Measurements from ENCODE around the gene EPS15.
"Not testable (repeated sequence)": the region's sequence is repeated elsewhere in the genome, so short reads cannot be mapped to it uniquely, and the experiment has no call there.

EPS15 gene

DNA sequence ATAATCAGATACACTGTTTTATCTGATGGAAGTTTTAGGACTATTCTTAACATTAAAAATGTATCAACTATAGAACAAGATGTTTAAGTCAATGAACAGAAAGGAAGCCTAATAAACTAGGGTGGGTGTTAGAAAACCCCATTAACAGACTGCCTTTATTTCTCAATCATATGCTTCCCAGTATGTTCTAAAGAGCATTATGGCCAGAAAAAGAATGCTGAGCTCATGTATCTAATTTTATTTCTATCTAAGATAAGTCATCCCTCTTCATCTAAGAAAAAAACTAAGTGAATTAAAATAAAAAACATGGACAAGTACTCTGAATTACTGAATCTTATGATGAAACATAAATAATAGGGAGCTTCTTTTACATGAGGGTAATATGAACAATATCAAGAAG lies 102.2 kb downstream of the EPS15 start:
- FAIRE-seq = no peak
- DNase-seq (ENCODE audit: insufficient read length, low spot score) = no peak

DNA sequence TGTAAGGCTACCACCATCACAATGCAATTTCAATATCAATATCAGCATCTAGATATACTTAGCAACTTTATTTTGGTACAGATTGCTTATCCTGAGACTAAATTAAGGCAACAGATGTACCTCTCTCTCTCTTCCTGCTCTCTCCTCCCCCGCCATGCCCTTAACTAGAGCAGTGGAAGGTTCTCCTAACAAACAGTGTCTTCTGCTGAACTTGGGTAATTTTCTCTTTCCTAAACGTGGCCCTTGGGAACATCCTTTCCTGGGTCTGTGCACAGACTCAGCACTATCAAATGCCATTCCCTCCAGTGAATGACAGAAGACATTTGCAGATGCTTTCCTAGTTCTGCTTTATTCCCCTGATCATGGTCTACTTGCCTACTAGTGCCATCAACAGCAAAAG lies 103.1 kb downstream of the EPS15 start:
- DNase-seq (ENCODE audit: insufficient read length, low spot score) (no peak), FAIRE-seq (no peak)
- TF ChIP-seq, protein P1, sequence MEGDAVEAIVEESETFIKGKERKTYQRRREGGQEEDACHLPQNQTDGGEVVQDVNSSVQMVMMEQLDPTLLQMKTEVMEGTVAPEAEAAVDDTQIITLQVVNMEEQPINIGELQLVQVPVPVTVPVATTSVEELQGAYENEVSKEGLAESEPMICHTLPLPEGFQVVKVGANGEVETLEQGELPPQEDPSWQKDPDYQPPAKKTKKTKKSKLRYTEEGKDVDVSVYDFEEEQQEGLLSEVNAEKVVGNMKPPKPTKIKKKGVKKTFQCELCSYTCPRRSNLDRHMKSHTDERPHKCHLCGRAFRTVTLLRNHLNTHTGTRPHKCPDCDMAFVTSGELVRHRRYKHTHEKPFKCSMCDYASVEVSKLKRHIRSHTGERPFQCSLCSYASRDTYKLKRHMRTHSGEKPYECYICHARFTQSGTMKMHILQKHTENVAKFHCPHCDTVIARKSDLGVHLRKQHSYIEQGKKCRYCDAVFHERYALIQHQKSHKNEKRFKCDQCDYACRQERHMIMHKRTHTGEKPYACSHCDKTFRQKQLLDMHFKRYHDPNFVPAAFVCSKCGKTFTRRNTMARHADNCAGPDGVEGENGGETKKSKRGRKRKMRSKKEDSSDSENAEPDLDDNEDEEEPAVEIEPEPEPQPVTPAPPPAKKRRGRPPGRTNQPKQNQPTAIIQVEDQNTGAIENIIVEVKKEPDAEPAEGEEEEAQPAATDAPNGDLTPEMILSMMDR (IDR thresholded peaks at IDR 0.05; ENCODE audit: insufficient read depth, missing control alignments) = no peak

More for the DNA sequence above, 102.2 kb downstream of the EPS15 start:
- TF ChIP-seq, protein P1 (IDR thresholded peaks at IDR 0.05; ENCODE audit: insufficient read depth, missing control alignments) = no peak

DNA sequence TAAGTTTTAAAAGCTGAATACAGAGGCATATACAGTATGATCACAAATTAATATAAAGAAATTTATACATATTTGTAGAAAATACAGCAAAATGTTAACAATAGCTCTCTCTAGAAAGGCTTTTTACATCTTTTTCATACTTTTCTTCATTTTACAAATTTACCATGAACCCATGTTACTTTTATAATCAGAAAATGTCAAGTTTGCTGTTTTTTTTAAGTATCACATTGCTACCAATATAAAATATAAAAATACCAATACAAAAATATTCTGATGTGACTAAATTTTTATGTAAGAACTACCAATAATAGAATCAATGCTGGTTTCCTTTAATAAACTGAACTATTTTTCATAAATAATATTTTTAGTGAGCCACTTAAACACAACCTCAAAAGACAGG lies 104.3 kb downstream of the EPS15 start:
- no peak for FAIRE-seq
- TF ChIP-seq, protein P1 (IDR thresholded peaks at IDR 0.05; ENCODE audit: insufficient read depth, missing control alignments) = no peak

DNA sequence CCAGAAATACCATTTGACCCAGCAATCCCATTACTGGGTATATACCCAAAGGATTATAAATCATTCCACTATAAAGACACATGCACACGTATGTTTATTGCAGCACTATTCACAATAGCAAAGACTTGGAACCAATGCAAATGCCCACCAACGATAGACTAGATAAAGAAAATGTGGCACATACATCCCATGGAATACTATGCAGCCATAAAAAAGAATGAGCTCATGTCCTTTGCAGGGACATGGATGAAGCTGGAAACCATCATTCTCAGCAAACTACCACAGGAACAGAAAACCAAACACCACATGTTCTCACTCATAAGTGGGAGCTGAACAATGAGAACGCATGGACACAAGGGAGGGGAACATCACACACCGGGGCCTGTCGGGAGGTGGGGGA lies 107.2 kb downstream of the EPS15 start:
- not testable (repeated sequence) for FAIRE-seq; DNase-seq (ENCODE audit: insufficient read length, low spot score)

More for the DNA sequence above, 104.3 kb downstream of the EPS15 start:
- no peak for DNase-seq (ENCODE audit: insufficient read length, low spot score)

DNA sequence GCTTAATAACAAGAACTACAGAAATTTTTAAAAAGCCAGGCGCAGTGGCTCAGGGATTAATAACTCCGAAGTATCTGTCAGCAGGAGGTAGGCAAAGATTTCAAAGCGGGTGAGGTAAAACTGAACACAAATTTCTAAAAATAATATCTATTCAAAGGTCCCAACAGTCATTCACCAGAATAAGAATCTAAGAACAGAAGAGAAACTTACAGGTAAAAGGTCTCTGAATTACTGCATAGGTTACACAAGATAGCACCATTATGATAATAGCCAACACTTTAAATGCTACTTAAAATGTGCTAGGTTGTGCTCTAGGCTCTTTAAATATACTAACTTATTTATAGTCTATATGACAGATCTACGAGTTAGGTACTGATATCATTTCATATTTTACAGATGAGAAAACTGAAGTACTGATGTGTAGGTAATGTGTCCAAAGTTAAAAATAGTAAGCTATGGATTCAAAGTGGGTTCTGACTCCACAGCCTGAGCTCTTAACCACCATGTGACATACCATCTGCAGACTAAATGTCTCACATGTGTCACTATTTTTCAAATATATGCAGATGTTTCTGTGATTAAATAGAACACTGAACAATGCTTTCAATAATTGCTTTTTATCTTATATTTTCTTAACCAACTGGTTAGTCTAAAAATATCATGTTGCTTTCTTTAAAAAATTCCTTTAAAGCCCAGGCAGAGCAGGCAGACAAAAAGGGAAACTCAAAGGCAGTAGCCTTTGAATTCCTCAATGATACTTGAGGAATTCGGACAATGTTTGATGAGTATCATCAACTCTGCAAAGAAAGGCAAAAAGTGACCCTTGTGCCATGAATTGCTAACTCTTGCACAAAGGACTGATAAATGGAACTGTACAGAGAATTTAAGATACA lies 108.3 kb downstream of the EPS15 start:
- TF ChIP-seq, protein P1 (IDR thresholded peaks at IDR 0.05; ENCODE audit: insufficient read depth, missing control alignments) = no peak
- no peak for DNase-seq (ENCODE audit: insufficient read length, low spot score)
- FAIRE-seq = no peak

DNA sequence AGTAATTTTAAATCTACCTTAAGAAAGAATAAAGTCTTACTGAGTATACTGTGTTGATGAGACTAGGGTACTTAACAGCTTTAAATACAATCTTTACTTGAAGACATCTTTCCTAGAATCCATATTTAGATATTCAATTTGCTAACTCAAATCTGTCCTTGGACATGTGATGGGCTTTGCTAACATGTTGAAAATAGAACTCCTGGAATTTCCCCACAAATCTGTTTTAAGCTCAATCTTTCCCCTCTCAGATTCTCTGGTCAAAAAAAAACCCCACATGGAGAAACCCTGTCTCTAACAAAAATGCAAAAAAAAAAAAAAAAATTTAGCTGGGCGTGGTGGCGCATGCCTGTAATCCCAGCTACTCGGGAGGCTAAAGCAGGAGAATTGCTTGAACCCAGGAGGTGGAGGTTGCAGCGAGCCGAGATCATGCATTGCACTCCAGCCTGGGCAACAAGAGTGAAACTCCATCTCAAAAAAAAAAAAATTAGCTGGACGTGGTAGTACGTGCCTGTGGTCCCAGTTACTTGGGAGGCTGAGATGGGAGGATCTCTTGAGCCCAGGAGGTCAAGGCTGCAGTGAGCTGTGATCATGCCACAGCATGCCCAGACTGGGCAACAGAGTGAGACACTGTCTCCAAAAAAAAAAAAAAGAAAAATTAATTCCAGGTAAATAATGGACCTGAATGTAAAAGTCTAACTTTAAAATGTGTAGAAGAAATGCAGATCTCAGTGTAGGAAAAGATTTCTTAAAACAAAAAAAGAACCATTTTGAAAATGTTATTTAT lies 109.1 kb downstream of the EPS15 start:
- FAIRE-seq; DNase-seq (ENCODE audit: insufficient read length, low spot score): not testable (repeated sequence)

DNA sequence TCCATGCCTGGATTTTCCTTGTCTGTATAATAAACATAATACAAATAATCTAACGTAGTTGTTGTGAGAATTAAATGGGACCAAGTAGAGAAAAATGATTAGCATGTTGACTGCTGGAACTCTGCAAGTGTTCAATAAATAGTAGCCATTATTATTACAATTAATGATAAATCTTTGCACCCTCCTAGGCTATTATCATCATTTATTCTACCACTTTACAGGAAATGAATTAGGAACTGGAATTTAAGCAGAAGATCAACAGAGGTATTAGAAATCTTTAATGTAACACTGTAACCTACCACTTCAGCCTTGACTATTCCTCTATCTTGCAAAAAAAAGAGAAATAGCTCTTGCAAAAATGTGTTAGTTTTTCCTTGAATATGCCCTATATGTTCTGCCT lies 126.8 kb downstream of the EPS15 start:
- no peak for FAIRE-seq
- DNase-seq (ENCODE audit: insufficient read length, low spot score) = no peak
- TF ChIP-seq, protein P1 (IDR thresholded peaks at IDR 0.05; ENCODE audit: insufficient read depth, missing control alignments) = no peak

DNA sequence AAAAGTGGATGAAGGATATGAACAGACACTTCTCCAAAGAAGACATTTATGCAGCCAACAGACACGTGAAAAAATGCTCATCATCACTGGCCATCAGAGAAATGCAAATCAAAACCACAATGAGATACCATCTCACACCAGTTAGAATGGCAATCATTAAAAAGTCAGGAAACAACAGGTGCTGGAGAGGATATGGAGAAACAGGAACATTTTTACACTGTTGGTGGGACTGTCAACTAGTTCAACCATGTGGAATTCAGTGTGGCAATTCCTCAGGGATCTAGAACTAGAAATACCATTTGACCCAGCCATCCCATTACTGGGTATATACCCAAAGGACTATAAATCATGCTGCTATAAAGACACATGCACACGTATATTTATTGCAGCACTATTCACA lies 128.4 kb downstream of the EPS15 start:
- not testable (repeated sequence) for DNase-seq (ENCODE audit: insufficient read length, low spot score); FAIRE-seq

DNA sequence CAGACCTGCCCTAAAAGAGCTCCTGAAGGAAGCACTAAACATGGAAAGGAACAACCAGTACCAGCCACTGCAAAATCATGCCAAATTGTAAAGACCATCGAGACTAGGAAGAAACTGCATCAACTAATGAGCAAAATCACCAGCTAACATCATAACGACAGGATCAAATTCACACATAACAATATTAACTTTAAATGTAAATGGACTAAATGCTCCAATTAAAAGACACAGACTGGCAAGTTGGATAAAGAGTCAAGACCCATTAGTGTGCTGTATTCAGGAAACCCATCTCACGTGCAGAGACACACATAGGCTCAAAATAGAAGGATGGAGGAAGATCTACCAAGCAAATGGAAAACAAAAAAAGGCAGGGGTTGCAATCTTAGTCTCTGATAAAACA lies 131.8 kb downstream of the EPS15 start:
- DNase-seq (ENCODE audit: insufficient read length, low spot score); FAIRE-seq: not testable (repeated sequence)

DNA sequence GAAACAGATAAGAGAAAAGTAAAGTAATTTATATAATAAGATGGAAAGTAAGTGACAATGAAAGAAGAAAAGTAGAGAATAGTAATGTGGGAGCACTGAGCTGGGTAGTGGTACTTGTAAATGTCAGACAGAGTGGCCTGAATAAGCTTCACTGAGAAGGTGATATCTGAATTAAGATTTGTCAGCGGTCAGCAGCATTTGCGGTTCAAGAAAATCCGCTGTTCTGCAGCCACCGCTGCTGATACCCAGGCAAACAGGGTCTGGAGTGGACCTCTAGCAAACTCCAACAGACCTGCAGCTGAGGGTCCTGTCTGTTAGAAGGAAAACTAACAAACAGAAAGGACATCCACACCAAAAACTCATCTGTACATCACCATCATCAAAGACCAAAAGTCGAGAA lies 132.8 kb downstream of the EPS15 start:
- not testable (repeated sequence) for FAIRE-seq

More for the DNA sequence above, 132.8 kb downstream of the EPS15 start:
- DNase-seq (ENCODE audit: insufficient read length, low spot score) = not testable (repeated sequence)
